ES-I3 (cell line): ENCODE data around the gene SDK1.

Experiments used
- H3K36me3 ChIP-seq: 2 replicates; pipeline ENCODE4 v1.6.1; 2013; ENCODE audit warnings: mild to moderate bottlenecking, low read length, control low read depth, moderate library complexity; ENCODE audit not compliant: insufficient read depth
- H3K4me1 ChIP-seq: 2 replicates; pipeline ENCODE4 v1.6.1; 2013; ENCODE audit warnings: mild to moderate bottlenecking, control low read depth, low read length; ENCODE audit not compliant: insufficient read depth
- H3K9ac ChIP-seq: 2 replicates; pipeline ENCODE4 v1.6.1; 2013; ENCODE audit warnings: low read depth, mild to moderate bottlenecking, low read length, moderate library complexity
- H3K9me3 ChIP-seq: 2 replicates; pipeline ENCODE4 v1.6.1; 2013; ENCODE audit warnings: mild to moderate bottlenecking, low read length, moderate library complexity; ENCODE audit not compliant: control insufficient read depth, insufficient read depth

The SDK1 gene

DNA sequence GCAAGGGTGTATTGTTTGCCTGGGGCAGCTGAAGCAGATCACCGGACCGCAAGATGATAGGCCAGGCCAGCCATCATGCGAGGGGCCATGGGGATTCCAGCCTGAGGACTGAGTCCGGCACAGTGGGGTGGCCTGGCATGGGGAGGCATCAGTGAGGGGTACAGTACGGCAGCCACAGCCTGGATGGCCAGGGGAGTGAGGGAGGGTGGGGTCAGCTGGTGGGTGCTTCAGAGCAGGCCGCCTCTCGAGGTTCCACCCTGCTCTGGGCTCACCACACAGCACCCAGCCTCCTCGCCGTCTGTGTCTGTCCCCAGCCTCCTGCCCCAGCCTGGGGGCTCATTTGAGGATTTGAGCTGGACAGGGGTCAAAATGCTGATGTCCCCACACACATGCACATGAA, 872.6 kb downstream of the SDK1 start:
- Histone ChIP-seq H3K4me1 (no peaks in the 10 kb centered on the region), H3K36me3 (no peaks in the 10 kb centered on the region), H3K9me3 (no peaks in the 10 kb centered on the region), H3K9ac (no peak overlapping the region)

DNA sequence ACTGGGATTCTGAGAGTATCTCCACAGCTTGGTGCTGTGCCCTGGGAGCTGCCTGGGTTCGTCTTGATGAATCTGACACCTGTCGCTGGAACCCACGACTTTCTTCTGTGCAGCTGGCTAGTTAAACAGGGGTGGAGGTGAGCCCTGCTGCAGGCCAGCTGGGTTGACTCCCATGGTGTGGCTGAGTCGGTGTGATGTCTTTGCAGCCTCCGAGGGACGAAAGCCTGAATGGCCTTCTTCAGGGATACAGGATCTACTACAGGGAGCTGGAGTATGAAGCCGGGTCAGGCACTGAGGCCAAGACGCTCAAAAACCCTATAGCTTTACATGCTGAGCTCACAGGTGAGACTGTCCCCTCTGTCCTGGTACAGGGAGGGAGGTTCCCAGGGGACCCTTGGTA, 873.0 kb downstream of the SDK1 start:
- Histone ChIP-seq H3K9me3 (no peaks in the 10 kb centered on the region), H3K36me3 (no peaks in the 10 kb centered on the region), H3K9ac (no peak overlapping the region), H3K4me1 (no peaks in the 10 kb centered on the region)

DNA sequence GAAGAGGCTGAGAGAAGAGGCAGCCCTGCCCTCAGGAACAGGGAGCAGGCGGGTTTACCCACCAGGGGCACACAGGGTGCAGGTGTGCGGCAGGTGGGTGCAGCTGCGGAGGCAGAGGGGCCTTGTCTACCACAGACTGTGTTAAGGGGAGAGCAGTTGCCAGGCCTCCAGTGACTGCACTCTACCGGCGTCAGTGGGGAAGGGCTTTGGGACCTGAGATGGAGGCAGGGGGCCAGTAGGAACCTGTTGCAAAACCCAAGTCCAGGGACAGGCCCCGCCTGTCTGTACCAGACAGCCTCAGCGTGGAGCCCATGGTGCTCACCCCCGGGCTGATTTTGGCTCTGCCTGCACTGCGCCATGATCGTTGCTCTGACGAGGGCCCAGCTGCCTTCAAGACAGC, 873.4 kb downstream of the SDK1 start:
- H3K9ac ChIP-seq = no peak overlapping the region
- H3K36me3 ChIP-seq = no peaks in the 10 kb centered on the region
- H3K9me3 ChIP-seq = no peaks in the 10 kb centered on the region
- H3K4me1 ChIP-seq = no peaks in the 10 kb centered on the region

DNA sequence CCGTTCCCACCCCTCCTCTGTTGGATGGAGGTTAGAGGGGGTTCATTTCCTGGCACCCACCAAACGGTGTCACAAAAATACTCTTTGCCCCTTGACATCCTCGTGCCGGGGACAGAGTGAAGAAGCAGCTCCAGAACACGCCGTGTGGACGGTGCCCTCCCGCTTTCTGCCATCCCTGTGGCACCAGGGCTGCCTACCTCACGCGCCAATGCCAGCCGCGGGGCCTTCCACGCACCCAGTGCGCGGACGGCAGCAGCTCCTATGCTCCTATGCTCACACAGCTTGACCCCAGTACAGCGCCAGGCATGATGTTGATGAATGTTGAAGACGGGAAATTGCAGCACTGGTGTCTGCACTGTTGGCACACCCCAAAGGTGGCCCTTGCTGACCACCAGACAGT, 873.8 kb downstream of the SDK1 start:
- H3K4me1 ChIP-seq = no peaks in the 10 kb centered on the region
- H3K9me3 ChIP-seq = no peaks in the 10 kb centered on the region
- H3K36me3 ChIP-seq = no peaks in the 10 kb centered on the region
- H3K9ac ChIP-seq = no peak overlapping the region

DNA sequence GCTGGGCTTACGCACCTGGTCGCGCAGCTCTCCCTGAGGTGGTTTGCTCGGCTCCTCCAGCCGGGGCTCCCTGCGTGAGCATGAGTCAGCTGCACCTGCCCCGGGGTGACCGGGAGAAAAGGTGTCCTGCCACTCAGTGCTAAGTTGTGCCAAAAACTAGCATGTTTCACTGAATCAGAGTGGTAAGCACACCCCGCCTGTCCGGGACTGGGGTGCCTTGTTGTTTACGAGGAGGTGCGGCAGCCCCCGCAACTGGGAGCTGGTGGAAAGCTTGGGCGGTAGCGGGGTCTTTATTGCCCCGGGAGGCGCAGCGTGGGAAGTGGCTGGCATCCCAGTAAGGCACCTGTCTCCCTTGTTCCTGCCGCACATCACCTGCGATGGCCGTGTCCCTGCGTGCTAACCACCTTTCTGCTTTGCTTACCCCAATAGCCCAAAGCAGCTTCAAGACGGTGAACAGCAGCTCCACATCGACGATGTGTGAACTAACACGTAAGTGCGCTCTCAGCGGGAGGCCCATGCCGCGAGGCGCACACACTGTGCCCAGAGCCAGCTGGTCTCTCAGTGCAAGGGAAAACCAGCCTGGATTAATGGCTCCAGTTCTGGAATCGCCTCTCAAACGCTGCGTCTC, 874.4 kb downstream of the SDK1 start:
- Histone ChIP-seq H3K9me3 (no peaks in the 10 kb centered on the region), H3K4me1 (no peaks in the 10 kb centered on the region), H3K9ac (no peak overlapping the region), H3K36me3 (no peaks in the 10 kb centered on the region)

DNA sequence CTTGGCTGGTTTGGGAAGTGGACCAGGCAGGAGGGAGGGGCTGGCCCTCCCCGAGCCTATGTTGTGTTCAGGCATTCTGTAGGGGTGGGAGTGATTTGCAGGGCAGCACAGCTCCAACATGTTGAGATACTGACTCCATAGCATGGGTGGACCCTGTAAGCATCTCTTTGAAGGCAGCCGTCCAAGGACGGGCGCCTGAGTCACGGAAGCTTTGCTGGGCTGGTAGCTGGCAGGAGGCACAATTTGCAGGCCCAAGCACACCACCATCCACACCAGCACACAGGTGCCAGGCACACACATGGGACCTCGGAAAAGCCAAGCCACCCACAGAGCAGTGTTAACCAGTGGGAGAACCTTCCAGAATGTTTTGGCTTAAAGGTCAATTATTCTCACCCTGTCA, 875.9 kb downstream of the SDK1 start:
- Histone ChIP-seq H3K4me1 (no peaks in the 10 kb centered on the region), H3K9ac (no peak overlapping the region), H3K9me3 (no peaks in the 10 kb centered on the region), H3K36me3 (no peaks in the 10 kb centered on the region)

DNA sequence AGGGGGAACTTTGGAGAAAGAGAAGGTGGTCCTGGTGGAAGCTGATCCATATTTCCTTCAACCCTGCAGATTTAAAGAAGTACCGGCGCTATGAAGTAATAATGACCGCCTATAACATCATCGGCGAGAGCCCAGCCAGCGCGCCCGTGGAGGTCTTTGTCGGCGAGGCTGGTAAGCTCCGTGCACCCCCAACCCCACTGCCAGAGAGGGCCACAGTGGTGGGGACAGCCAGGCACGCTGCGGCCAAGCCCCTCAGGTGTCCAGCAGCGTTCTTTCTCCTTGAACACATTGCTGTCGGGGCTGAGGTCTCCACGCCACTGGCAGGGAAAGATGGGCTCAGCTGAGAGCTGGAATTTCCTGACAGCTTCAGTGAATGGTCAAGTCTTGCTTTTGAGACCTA, 877.4 kb downstream of the SDK1 start:
- Histone ChIP-seq H3K9ac (no peak overlapping the region), H3K9me3 (no peaks in the 10 kb centered on the region), H3K4me1 (no peaks in the 10 kb centered on the region), H3K36me3 (no peaks in the 10 kb centered on the region)

DNA sequence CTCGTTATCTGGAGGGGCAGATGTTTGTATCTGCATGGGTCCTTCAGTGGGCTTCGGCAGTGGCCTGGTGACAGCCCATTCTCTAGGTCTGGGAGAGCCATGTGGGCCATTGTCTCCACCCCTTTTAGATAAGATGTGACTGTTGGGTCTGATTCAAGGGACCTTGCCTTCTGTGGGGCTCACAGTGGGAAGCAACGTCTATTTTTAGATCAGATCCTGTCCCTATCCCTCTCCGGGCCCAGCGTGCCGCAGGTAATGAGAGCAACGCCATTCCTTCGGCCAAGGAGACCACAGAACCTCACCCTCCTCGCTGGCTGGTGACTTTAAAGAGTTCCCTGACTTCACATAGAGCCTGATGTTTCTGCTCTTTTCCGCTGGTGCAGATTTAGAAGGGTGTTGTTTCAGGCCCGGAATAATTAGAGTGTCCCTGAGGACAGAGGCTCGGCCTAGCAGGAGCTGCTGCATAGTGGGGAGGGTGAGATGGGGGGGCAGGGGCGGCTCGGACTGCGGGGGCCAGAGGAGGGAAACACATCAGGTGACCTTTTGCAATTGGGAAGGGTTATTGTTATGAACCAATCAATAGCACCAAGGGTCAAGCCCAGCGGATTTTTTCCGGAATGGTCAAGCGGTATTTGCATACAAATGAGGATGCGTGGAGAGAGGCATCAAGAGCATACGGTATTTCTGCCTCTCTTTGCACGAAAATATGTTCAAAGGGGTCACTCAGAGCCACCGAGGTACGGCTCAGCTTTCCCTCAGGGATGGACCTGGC, 878.0 kb downstream of the SDK1 start:
- H3K36me3 ChIP-seq = no peaks in the 10 kb centered on the region
- no peaks in the 10 kb centered on the region for H3K4me1 ChIP-seq
- H3K9ac ChIP-seq = no peak overlapping the region
- no peaks in the 10 kb centered on the region for H3K9me3 ChIP-seq

DNA sequence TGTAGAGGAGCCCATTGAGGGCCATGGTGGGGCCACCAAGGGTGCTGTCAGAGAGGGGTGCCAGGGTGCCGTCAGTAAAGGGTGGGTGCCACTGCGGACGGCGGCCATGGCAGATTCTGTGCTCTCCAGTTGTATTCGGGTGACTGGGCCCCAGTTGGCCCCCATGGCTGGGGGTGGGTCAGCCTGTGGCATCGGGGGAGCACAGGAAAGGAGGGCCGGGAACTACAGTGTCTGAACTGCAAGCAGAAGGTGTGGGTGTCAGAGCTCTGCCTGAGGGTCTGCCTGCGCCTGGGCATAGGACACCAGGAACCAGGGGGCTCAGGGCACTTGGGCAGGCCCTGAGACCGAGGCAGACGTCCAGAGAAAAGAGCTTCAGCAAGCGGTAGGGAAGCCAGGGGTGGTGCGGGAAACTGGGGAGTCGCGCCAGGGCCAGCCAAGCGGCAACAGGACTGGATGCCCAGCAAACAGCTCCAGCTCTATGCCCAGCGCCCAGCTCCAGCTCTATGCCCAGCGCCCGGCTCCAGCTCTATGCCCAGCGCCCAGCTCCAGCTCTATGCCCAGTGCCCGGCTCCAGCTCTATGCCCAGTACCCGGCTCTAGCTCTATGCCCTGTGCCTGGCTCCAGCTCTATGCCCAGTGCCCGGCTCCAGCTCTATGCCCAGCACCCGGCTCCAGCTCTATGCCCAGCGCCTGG, 878.8 kb downstream of the SDK1 start:
- no peaks in the 10 kb centered on the region for H3K9me3 ChIP-seq
- no peaks in the 10 kb centered on the region for H3K36me3 ChIP-seq
- H3K4me1 ChIP-seq = no peaks in the 10 kb centered on the region
- no peak overlapping the region for H3K9ac ChIP-seq

DNA sequence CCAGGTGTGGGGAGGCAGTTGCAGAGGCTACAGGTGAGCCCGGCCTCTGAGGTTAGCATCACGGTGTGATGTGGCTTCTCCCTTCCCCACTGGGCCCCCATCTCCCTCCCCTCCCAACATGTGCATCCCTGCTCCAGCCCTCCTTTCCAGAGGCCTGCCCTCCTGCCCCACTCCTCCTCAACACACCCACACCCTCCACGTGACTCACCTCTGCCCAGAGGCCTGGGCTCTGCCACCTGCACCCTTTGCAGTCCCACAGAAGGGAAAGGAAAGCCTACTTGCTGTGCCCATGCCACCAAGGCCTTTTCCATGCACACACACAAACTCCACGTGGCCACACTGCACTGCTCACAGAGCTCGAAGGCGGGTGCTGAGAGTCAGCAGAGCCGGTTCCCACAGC, 880.4 kb downstream of the SDK1 start:
- Histone ChIP-seq H3K9me3 (no peaks in the 10 kb centered on the region), H3K9ac (no peak overlapping the region), H3K4me1 (no peaks in the 10 kb centered on the region), H3K36me3 (no peaks in the 10 kb centered on the region)

DNA sequence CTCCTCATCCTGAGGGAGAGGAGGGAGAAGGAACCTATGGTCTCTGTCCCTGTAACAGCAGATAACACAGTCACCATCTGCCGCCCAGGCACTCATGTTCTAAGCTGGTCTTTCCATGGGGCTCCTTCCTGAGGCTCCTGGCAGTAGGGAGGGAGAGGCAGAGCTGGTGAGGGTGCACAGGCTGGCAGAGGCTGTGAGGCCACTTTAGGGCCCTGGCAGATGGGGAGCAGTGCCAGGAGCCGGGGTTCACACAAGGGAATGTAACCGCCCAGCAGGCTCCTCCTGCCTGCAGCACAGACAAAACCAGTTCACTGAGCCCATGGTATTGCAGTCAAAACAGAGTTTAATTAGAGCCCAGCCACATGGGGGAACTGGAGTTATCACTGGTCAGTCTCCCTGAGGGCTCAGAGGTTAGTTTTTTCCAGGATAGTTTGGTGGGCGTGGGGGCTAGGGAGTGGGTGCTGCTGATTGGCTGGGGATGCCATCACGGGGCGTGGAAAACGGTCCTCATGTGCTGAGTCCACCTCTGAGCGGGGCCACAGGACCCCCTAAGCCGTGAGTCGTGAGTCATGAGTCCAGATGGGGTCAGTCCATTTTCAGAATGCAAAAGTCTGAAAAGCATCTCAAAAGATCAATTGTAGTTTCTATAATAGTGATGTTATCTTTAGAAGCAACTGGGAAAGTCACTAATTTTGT, 881.7 kb downstream of the SDK1 start:
- Histone ChIP-seq H3K4me1 (no peaks in the 10 kb centered on the region), H3K36me3 (no peaks in the 10 kb centered on the region), H3K9me3 (no peaks in the 10 kb centered on the region), H3K9ac (no peak overlapping the region)

DNA sequence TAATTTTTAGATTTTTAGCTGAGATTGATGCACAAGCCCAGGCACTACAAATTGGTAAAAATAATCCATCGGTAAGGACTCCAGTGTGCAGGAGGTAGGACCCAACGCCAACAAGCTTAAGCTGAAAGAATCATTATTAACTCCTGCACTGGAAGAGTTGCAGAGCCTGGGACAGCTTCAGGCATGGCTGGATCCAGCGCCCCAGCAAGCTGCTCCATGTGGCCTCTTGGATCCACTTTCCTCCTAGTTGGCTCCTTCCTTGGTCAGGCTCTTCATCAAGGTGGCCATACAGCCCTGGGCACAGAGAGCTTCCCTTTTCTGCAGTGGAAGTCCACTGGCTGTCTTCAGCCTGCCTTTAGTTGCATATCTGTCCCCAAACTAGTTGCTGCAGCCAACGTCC, 883.6 kb downstream of the SDK1 start:
- Histone ChIP-seq H3K36me3 (no peaks in the 10 kb centered on the region), H3K9me3 (no peaks in the 10 kb centered on the region), H3K4me1 (no peaks in the 10 kb centered on the region), H3K9ac (no peak overlapping the region)

DNA sequence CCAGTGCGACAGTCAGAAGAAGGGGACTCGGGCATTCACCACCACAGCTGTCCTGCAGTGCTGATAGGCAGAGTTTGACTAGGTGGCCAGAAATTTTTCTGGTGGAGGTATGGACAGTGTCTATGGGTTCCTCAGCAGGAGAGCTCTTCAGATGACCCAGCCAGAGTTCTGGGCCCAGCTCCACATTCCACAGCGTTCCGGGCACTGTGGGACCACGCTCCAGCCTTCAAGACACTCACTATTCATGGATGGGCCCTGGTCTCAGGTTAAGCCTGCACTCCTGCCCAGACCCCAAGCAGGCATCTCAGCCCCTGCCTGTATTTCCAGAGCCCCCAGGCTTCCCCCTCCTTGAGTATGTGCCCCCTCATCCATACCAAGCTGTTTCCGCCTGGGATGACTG, 884.1 kb downstream of the SDK1 start:
- Histone ChIP-seq H3K9ac (no peak overlapping the region), H3K36me3 (no peaks in the 10 kb centered on the region), H3K9me3 (no peaks in the 10 kb centered on the region), H3K4me1 (no peaks in the 10 kb centered on the region)

DNA sequence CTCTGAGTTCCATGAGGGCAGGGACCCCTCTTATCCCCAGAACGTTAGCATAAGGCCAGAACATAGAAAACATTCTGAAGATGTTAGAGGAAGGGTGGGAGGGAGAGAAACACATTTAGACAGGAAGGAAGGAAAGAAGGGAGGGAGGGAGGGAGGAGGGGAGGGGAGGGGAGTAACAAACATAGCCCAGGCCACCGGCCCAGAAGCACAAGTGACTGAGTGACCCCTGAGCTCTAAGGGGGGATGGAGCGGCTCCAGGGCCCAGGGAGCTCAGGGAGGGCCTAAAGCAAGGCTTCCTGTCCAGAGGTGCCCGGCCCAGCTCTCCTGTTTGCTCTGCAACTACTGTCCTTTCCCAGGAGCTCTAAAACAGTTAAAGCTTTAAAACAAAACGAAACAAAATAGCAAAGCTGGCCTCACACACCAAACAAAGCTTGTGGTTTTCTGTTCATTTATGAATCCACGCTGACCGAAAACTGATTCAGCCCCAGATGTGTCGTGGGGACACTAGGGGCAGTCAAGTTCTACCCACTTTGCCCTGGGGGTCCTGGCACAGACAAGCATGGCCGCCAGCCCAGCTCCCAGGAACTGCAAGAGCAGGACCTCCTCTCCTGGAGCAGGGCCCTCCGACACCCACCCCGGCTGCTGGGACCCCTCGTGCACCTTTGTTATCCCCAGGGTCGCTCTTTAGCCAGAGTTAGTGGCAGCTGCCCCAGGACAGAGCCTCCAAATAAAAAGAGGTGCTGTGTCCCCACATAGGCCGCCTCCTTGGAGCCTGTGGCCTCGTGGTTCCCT, 884.9 kb downstream of the SDK1 start:
- no peak overlapping the region for H3K9ac ChIP-seq
- no peaks in the 10 kb centered on the region for H3K4me1 ChIP-seq
- no peaks in the 10 kb centered on the region for H3K36me3 ChIP-seq
- H3K9me3 ChIP-seq = no peaks in the 10 kb centered on the region
